ENCODE results near the gene HK2. TPM values are rescaled to one million over a fixed set of nuclear protein-coding genes. Genes with fewer than 3 reads are reported as not detected.

The HK2 gene
- 0.07 TPM in 1 of 2 replicates, not detected in the other for polyA plus RNA-seq

GRCh38 chr2:74833418-74834233, at the start of gene HK2:
HK2 (plus strand) TSS chr2:74834127; CDS start chr2:74834581, 454 bp downstream.

Other genes starting within 250 kb of the HK2 start
- 0.56 and 8.3 TPM in 2 replicates for gene M1AP, start 185.8 kb upstream of the HK2 start, polyA plus RNA-seq
- gene SEMA4F, start 179.9 kb upstream of the HK2 start, polyA plus RNA-seq: 1.7 and 4.3 TPM in 2 replicates
- gene POLE4, start 124.5 kb downstream of the HK2 start, polyA plus RNA-seq: 97.8 and 136 TPM in 2 replicates

All from Purkinje cell (primary cell).